H9 (cell line): ENCODE results near the gene EHBP1L1. TPM values are rescaled to one million over a fixed set of nuclear protein-coding genes. Genes with fewer than 3 reads are reported as not detected.

ENCODE experiments used
- DNase-seq: peaks from one replicate; pipeline ENCODE4 v3.0.0-alpha.2; 2017
- H2AFZ ChIP-seq: one replicate; pipeline ENCODE4 v1.6.1; 2013; ENCODE audit warnings: mild to moderate bottlenecking, low read length, control low read depth, moderate library complexity
- H2AK5ac ChIP-seq: 2 replicates; pipeline ENCODE4 v1.6.1; 2013; ENCODE audit warnings: low read length, control low read depth, mixed read lengths; ENCODE audit not compliant: insufficient read length
- H2BK120ac ChIP-seq: one replicate; pipeline ENCODE4 v1.6.1; 2013; ENCODE audit warnings: low read depth, mild to moderate bottlenecking, low read length, control low read depth, inconsistent platforms; ENCODE audit not compliant: poor library complexity, severe bottlenecking
- H2BK12ac ChIP-seq: 2 replicates; pipeline ENCODE4 v1.6.1; 2013; ENCODE audit warnings: low read length, control low read depth, mixed read lengths, low read depth; ENCODE audit not compliant: insufficient read length
- H2BK15ac ChIP-seq: 2 replicates; pipeline ENCODE4 v1.6.1; 2013; ENCODE audit warnings: low read depth, low read length, control low read depth
- H2BK20ac ChIP-seq: one replicate; pipeline ENCODE4 v1.6.1; 2013; ENCODE audit warnings: low read depth, mild to moderate bottlenecking, low read length, control low read depth, inconsistent platforms; ENCODE audit not compliant: poor library complexity, severe bottlenecking
- H2BK5ac ChIP-seq: 2 replicates; pipeline ENCODE4 v1.6.1; 2013; ENCODE audit warnings: low read length, control low read depth, mixed read lengths; ENCODE audit not compliant: insufficient read length
- H3K14ac ChIP-seq: 2 replicates; pipeline ENCODE4 v1.6.1; 2013; ENCODE audit warnings: low read length, control low read depth; ENCODE audit not compliant: insufficient read depth
- H3K18ac ChIP-seq: 2 replicates; pipeline ENCODE4 v1.6.1; 2013; ENCODE audit warnings: low read depth, mild to moderate bottlenecking, mixed read lengths, low read length, control low read depth; ENCODE audit not compliant: insufficient read length
- H3K23ac ChIP-seq: 2 replicates; pipeline ENCODE4 v1.6.1; 2013; ENCODE audit warnings: low read length, control low read depth, mixed read lengths, low read depth; ENCODE audit not compliant: insufficient read length
- H3K23me2 ChIP-seq: 2 replicates; pipeline ENCODE4 v1.6.1; 2013; ENCODE audit warnings: low read depth, mild to moderate bottlenecking, mixed read lengths, low read length, control low read depth; ENCODE audit not compliant: insufficient read length, poor library complexity, severe bottlenecking
- H3K27ac ChIP-seq: 2 replicates; pipeline ENCODE4 v1.5.1; 2013; ENCODE audit warnings: low read length, control low read depth, mixed read lengths, low read depth; ENCODE audit not compliant: insufficient read length
- H3K27me3 ChIP-seq: 2 replicates; pipeline ENCODE4 v1.6.1; 2013; ENCODE audit warnings: low read length, control low read depth, inconsistent platforms; ENCODE audit not compliant: insufficient read depth
- H3K4ac ChIP-seq: 2 replicates; pipeline ENCODE4 v1.6.1; 2013; ENCODE audit warnings: low read depth, mild to moderate bottlenecking, control low read depth, inconsistent platforms, low read length, moderate library complexity
- H3K4me1 ChIP-seq: 2 replicates; pipeline ENCODE4 v1.6.1; 2013; ENCODE audit warnings: low read length, control low read depth, inconsistent platforms; ENCODE audit not compliant: insufficient read depth
- H3K4me2 ChIP-seq: 2 replicates; pipeline ENCODE4 v1.6.1; 2013; ENCODE audit warnings: low read length, control low read depth, mixed read lengths; ENCODE audit not compliant: insufficient read length, insufficient read depth
- H3K56ac ChIP-seq: 2 replicates; pipeline ENCODE4 v1.6.1; 2013; ENCODE audit warnings: low read depth, mild to moderate bottlenecking, mixed read lengths, low read length, control low read depth; ENCODE audit not compliant: insufficient read length
- H3K79me1 ChIP-seq: 2 replicates; pipeline ENCODE4 v1.6.1; 2013; ENCODE audit warnings: low read depth, mild to moderate bottlenecking, moderate library complexity, low read length, control low read depth, inconsistent platforms; ENCODE audit not compliant: insufficient read depth, poor library complexity, severe bottlenecking
- H3K79me2 ChIP-seq: 2 replicates; pipeline ENCODE4 v1.6.1; 2013; ENCODE audit warnings: low read length, control low read depth, inconsistent platforms; ENCODE audit not compliant: insufficient read depth
- H3K9ac ChIP-seq: 2 replicates; pipeline ENCODE4 v1.6.1; 2013; ENCODE audit warnings: low read length, control low read depth, mixed read lengths; ENCODE audit not compliant: insufficient read length; ENCODE audit errors: extremely low read depth
- H3K9me3 ChIP-seq: one replicate; pipeline ENCODE4 v1.6.1; 2013; ENCODE audit warnings: low read depth, low read length, inconsistent platforms; ENCODE audit not compliant: control insufficient read depth
- H3T11ph ChIP-seq: one replicate; pipeline ENCODE4 v1.6.1; 2013; ENCODE audit warnings: mild to moderate bottlenecking, low read length, control low read depth, inconsistent platforms
- H4K20me1 ChIP-seq: one replicate; pipeline ENCODE4 v1.6.1; 2013; ENCODE audit not compliant: control insufficient read depth, insufficient read length, insufficient read depth
- H4K5ac ChIP-seq: 2 replicates; pipeline ENCODE4 v1.6.1; 2013; ENCODE audit warnings: low read depth, mild to moderate bottlenecking, mixed read lengths, low read length, control low read depth; ENCODE audit not compliant: insufficient read length
- H4K8ac ChIP-seq: replicated peaks from 2 replicates; pipeline ENCODE4 v1.6.1; 2013; ENCODE audit warnings: low read length, control low read depth, mixed read lengths, low read depth; ENCODE audit not compliant: insufficient read length
- H4K91ac ChIP-seq: 2 replicates; pipeline ENCODE4 v1.6.1; 2013; ENCODE audit warnings: low read depth, mild to moderate bottlenecking, moderate library complexity, mixed read lengths, low read length, control low read depth; ENCODE audit not compliant: insufficient read length
- H3K27ac Mint-ChIP-seq, 3 experiments: 2 replicates in 2 of 3; 3 replicates in 1 of 3; pipeline ENCODE4 v1.8.0; 2020 to 2021; ENCODE audit warnings: mixed read lengths in 3 of 3, mild to moderate bottlenecking in 1 of 3, moderate library complexity in 1 of 3
- H3K27me3 Mint-ChIP-seq: 2 replicates; pipeline ENCODE4 v1.8.0; 2021; ENCODE audit warnings: low read depth, mild to moderate bottlenecking, moderate library complexity, mixed read lengths
- H3K36me3 Mint-ChIP-seq, 3 experiments: 2 replicates in 2 of 3; 3 replicates in 1 of 3; pipeline ENCODE4 v1.8.0; 2020 to 2021; ENCODE audit warnings: low read depth in 3 of 3, mixed read lengths in 3 of 3; ENCODE audit not compliant: insufficient read depth in 1 of 3
- H3K4me1 Mint-ChIP-seq, 2 experiments: 2 replicates each; pipeline ENCODE4 v1.8.0; 2020; ENCODE audit warnings: mixed read lengths in 2 of 2
- H3K4me3 Mint-ChIP-seq, 2 experiments: 2 replicates in 1 of 2; 3 replicates in 1 of 2; pipeline ENCODE4 v1.8.0; 2020 to 2021; ENCODE audit warnings: mild to moderate bottlenecking in 2 of 2, mixed read lengths in 2 of 2, moderate library complexity in 1 of 2
- H3K9me3 Mint-ChIP-seq, 2 experiments: 2 replicates in 1 of 2; 3 replicates in 1 of 2; pipeline ENCODE4 v1.8.0; 2020; ENCODE audit warnings: mild to moderate bottlenecking in 2 of 2, mixed read lengths in 2 of 2, moderate library complexity in 1 of 2
- CTCF ChIP-seq: fragments of 200-600 bp; sonication (generic); conservative IDR thresholded peaks from 3 replicates; pipeline ENCODE4 v1.8.0; 2021; ENCODE audit warnings: antibody characterized with exemption, mild to moderate bottlenecking
- WGBS: extraction: QIAGEN DNeasy Blood & Tissue Kit; methylation state at CpG from one replicate; pipeline ENCODE4 v1.1.7; 2013; ENCODE audit warnings: missing lambda C conversion rate, low lambda C conversion rate, mixed read lengths; ENCODE audit not compliant: insufficient read length; ENCODE audit errors: extremely low coverage; 5-methylcytosine and 5-hydroxymethylcytosine counted together
- total RNA-seq: library from RNA; stranded (reverse); gene quantifications from 2 replicates; pipeline ENCODE4 v1.2.1, GENCODE V29; 2021

EHBP1L1 gene
- total RNA-seq, 1 experiment from 2014 or later = 13.8 TPM

GRCh38 chr11:65623852-65624616 is 48.2 kb downstream of the EHBP1L1 start:
- no peaks in the 10 kb centered on the region for H3K23me2 ChIP-seq
- H3K9ac ChIP-seq = no peak overlapping the region
- H3K9me3 ChIP-seq = no peaks in the 10 kb centered on the region
- no peak overlapping the region for H4K91ac ChIP-seq
- no peak overlapping the region for H4K5ac ChIP-seq
- H3K14ac ChIP-seq = no peak overlapping the region
- H3K79me2 ChIP-seq = no peaks in the 10 kb centered on the region
- no CpG with 5 or more reads among the region's 25 CpGs for WGBS
- no peaks in the 10 kb centered on the region for H3K27me3 Mint-ChIP-seq
- H3T11ph ChIP-seq = no peak overlapping the region
- H3K27me3 ChIP-seq = no peaks in the 10 kb centered on the region
- no peak for TF ChIP-seq CTCF
- H3K23ac ChIP-seq = no peak overlapping the region
- no peaks in the 10 kb centered on the region for H3K4me1 ChIP-seq
- no peak overlapping the region for H2BK120ac ChIP-seq
- H2AFZ ChIP-seq = no peak overlapping the region
- H3K4me3 Mint-ChIP-seq = no peak overlapping the region; a peak in 1 of 5 replicates
- no peak overlapping the region for H3K18ac ChIP-seq
- no peaks in the 10 kb centered on the region for H3K4me1 Mint-ChIP-seq
- H2BK20ac ChIP-seq = no peak overlapping the region
- H4K20me1 ChIP-seq = no peaks in the 10 kb centered on the region
- H3K79me1 ChIP-seq = no peaks in the 10 kb centered on the region
- H3K4ac ChIP-seq = no peak overlapping the region
- DNase-seq = no peak
- peaks cover 21 to 73% (median 69%) of the 10 kb centered on the region in 3 experiments; a peak in 6 of 7 replicates for H3K36me3 Mint-ChIP-seq
- no peak overlapping the region for H2BK15ac ChIP-seq
- H3K56ac ChIP-seq = no peak overlapping the region
- H3K27ac Mint-ChIP-seq = no peak overlapping the region; a peak in 1 of 7 replicates
- H3K27ac ChIP-seq = no peak overlapping the region
- H3K9me3 Mint-ChIP-seq = no peaks in the 10 kb centered on the region
- no peak overlapping the region for H2BK5ac ChIP-seq
- H4K8ac ChIP-seq = no peak overlapping the region
- H2AK5ac ChIP-seq = no peak overlapping the region
- H2BK12ac ChIP-seq = no peak overlapping the region
- H3K4me2 ChIP-seq = no peak overlapping the region
